Fibroblast of peridontal ligament (primary cell): ENCODE measurements around the gene CYP2A6.
"Not testable (repeated sequence)": the region's sequence is repeated elsewhere in the genome, so short reads cannot be mapped to it uniquely, and the experiment has no call there.

Source experiments
- DNase-seq: peaks from one replicate; pipeline ENCODE4 v3.0.0-alpha.2; 2010; ENCODE audit errors: extremely low read depth

CYP2A6 gene

DNA sequence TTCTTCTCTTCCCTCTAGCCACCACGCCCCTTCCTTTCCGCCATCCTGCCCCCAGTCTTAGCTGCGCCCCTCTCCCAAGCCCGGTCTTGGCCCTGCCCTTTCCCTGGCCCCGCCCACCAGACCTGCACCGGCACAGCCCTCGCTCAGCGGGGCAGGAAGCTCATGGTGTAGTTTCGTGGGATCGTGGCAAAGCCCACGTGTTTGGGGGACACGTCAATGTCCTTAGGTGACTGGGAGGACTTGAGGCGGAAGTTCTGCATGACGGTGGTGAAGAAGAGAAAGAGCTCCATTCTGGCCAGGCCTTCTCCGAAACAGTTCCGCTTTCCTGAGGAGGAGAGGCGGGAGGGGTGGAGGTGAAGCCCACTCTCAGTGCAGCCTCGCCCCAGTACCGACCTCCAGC lies 6.6 kb downstream of the CYP2A6 start:
- not testable (repeated sequence) for DNase-seq

GRCh38 chr19:40842997-40843652 lies 7.1 kb downstream of the CYP2A6 start:
- DNase-seq = not testable (repeated sequence)

GRCh38 chr19:40842012-40842411 lies 8.2 kb downstream of the CYP2A6 start:
- not testable (repeated sequence) for DNase-seq

- not testable (repeated sequence) for DNase-seq
Observed at GRCh38 chr19:40838477-40838876, 11.8 kb downstream of the CYP2A6 start.

DNA sequence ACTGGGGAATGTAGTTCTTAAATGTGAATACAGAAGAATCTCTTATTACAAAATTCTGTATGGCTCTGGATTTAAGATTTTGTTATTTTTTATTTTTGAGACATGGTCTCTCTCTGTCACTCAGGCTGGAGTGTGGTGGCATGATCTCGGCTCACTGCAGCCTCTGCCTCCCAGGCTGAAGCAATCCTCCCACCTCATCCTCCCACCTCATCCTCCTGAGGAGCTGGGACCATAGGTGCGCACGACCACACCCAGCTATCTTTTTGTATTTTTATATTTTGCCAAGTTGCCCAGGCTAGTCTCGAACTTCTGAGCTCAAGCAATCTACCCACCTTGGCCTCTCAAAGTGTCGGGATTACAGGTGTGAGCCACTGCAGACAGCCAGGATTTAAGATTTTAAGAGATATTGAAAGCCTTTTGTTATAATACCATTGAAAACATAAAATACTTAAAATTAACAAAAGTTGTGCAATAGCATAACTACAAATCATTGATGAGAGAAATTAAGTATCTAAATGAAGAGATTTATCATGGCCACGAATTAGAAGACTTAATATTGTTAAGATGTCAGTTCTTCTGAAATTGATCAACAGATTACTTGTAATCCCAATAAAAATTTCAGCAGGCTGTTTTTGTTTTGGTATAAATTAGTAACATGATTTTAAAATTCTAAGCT lies 13.4 kb downstream of the CYP2A6 start:
- no peak for DNase-seq

DNA sequence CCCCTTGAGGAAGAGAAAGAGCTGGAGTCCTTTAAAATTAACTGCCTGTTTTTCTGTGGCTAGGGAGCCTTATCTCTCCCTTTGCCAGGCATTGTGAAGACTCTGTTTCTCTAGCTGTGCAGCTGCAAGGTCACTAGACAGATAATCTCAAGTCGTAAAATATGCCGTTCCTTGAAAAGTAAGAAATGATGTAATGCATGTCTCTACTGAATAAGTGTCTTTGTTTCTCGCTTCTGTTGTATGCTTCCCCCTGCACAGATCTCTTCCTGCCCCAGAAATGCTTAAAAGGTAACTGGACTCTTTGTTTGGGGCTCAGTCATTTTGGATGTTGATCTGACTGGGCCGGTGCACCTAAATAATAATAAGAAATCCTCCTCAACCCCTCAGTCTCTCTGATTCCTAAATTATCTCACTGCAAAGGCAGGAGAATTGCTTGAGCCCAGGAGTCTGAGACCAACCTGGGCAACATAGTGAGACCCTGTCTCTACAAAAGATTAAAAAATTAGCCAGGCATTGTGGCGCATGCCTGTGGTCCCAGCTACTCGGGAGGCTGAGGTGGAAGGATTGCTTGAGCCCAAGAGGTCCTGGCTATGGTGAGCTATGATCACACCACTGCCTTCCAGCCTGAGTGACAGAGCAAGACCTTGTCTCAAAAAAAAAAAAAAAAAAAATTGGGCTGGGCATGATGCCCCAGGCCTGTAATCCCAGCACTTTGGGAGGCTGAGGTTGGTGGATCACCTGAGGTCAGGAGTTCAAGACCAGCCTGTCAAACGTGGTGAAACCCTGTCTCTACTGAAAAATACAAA lies 16.3 kb downstream of the CYP2A6 start:
- not testable (repeated sequence) for DNase-seq

- DNase-seq = not testable (repeated sequence)
Observed at GRCh38 chr19:40832431-40832790, 17.8 kb downstream of the CYP2A6 start.

DNA sequence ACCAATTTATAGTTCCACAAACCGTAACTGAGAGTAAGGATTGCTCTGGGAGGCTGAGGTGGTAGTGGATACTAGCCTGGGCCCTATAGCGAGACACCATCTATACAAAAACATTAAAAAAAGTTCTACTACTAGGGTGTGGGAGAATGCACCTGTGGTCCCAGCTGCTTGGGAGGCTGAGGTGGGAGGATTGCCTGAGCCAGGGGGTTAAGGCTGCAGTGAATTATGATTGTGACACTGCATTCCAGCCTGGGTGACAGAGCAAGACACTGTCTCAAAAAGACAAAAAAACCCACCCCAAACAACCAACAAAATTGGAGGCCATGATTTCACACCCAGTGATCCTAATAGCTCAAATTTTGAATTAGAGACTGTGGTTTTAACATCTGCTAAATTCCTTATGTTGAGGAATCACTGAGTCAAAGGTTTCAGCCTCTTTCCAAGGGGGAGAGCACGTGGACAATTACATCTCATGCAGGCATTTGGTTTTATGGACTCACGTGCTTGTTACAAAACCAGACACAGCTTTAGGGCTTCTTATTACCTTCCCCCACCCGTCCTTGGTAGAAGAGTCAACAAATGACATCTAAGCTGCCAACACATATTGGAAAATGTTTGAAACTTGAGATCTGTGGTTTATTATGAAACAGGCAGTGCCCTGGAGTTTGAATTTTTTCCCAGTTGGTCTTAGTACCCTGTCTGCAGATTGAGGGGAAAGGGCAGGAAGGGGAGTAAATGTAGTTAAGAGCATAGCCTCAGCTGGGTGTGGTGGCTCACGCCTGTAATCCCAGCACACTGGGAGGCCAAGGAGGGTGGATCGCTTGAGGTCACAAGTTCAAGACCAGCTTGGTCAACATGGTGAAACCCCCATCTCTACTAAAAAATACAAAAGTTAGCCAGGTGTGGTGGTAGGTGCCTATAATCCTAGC lies 18.5 kb downstream of the CYP2A6 start:
- peak; percentile 100 for DNase-seq

- not testable (repeated sequence) for DNase-seq
Observed at GRCh38 chr19:40830741-40831140, 19.5 kb downstream of the CYP2A6 start.

DNA sequence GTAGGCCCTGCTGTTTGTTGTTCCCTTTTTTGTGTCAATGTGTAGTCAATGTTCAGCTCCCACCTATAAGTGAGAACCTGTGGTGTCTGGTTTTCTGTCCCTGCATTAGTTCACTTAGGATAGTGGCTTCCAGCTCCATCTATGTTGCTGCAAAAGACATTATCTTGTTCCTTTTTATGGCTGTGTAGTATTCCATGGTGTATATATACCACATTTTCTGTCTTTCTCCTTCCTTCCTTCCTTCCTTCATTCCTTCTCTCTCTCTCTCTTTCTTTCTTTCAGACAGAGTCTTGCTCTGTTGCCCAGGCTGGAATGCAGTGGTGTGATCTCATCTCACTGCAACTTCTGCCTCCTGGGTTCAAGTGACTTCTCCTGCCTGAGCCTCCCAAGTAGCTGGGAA lies 21.0 kb downstream of the CYP2A6 start:
- no peak for DNase-seq

DNA sequence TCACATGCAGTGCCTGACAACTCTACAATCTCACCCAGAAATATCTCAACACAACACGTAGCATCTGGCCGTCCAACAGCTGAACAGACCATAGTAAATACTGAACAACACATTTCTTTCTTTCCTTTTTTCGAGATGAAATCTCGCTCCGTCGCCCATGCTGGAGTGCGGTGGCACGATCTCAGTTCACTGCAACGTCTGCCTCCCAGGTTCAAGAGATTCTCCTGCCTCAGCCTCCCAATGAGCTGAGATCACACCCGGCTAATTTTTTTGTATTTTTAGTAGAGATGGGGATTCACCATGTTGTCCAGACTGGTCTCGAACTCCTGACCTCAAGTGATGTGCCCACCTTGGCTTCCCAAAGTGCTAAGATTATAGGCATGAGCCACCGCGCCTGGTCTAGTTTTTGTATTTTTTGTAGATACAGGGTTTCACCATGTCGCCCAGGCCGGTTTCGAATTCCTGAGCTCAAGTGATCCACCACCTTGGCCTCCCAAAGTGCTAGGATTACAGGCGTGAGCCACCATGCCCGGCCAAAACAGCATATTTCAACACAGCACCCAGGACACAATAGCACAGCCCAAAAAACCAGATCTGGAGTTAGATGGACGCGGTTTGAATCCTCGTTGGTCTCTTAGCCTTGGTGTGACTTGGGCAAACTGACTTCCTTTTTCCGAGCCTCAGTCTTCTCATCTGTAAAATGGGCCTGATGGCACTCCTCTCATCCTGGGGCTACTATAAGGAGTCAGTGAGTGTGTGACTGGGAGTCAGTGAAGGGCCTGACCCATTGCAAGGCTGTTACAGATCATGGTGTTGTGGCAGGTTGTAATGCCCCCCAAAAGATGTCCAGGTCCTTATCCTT lies 22.6 kb downstream of the CYP2A6 start:
- DNase-seq = no peak

DNA sequence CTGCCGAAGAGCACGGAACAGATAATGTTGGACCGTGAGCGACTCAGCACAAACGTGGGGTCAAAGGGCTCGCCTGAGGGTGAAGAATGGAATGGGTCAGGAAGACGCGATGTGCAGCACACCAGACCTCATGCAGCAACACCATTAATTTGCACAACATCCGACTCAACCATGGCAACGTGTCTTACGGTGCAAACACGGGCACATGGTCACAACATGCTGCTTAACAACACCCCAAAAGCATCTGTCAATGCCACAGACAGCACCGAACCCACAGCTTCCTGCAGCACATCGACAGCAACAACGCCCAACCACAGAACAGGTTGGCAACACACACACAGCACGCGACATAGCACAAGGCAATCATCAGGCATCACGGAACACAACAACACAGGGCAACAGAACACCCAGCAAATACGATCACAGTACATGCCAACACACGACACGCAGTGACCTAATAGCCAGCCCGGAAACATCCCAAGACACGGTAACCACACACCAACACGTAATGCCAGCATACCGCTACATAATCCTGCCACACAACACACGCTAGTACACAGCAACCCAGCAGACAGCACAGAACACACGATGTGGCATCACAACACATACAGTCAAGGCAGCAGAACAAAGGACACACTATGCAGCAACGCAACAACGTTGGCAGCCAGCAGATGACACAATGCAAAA lies 23.4 kb downstream of the CYP2A6 start:
- DNase-seq = not testable (repeated sequence)

DNA sequence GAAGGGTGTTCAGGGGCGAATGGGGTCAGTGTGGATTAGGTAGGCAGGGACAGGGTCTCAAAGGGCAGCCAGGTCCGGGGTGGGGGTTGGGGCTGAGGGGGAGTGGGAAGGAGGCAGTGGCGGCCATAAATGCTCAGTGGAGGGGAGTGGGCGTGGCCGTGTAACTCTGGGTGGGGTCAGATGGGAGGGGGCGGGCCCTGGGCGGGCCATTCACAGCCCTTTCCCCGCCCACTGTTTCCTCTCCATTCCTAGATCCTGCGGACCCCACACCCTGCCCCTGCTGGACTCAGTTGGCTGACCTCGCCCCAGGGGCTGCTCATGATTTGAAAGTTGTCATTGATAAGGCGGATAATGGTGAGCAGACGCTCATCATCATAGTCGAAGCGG lies 23.9 kb downstream of the CYP2A6 start:
- not testable (repeated sequence) for DNase-seq

GRCh38 chr19:40825460-40826095 lies 24.7 kb downstream of the CYP2A6 start:
- not testable (repeated sequence) for DNase-seq

DNA sequence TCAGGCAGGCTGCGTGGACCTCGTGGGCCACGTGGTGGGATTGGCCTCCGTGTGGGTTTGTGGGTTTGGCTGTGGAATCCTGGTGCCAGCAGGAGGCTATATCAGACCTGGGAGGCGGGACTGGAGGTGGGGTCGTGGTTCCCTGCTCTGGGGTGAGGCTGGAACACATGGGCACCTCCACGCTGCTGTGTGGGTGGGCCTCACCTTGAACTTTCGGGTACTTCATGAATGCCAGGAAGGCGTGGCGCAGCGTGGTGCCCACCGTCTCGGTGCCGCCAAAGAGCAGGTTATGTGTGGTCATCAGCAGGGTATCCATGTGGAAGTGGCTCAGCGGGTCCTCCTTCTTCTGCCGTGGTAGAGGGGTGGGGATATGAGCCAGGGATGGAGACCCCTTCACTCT lies 25.3 kb downstream of the CYP2A6 start:
- DNase-seq = not testable (repeated sequence)

GRCh38 chr19:40822704-40823553 lies 27.3 kb downstream of the CYP2A6 start:
- DNase-seq = not testable (repeated sequence)

DNA sequence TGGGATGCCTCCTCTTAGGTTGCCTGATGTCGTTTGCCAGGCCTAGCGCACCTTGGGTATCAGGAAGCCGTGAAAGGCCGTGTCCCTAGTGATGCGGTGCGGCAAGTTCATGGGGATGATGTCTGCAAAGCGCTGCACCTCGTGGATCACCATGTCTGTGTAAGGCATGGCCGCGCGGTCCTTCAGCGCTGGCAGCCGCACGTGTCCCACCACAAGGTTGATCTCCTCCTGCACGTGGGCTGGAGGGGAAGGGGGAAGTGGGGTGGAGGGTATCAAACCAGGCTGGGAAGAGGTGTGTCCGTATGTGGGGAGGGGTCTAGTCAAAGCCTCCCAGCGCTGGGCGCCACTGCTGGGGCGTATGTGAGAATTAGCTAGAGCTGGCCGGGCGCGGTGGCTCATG lies 28.1 kb downstream of the CYP2A6 start:
- DNase-seq = no peak

DNA sequence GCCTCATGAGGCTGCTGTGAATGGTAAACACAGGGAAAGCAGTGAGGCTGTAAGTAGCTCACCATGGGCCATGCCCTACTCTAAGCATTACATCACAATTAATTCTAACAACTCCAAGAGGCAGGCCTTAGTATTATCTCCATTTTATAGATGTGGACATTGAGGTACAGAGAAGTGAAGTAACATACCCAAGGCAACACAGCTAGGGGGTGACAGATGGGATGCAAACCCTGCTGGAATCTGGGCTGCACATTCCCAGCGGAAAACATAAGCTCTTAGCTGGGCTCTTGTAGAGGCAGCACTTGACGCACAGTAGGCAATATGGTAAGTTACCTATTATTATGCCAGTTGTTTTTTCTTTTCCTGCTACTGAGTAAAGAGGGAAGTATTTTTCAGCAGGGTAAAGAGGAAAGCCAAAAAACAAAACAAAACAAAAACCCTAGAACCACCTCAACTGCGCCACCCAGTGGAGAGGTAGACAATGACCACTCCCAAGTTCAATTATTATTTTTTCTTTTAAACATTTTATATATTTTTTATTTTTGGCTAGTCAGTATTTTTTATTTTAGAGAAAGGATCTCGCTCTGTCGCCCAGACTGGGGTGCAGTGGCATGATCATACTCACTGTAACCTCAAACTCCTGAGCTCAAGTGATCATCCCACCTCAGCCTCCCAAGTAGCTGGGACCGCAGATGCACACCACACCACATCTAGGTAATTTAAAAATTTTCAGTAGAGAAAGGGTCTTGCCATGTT lies 30.6 kb downstream of the CYP2A6 start:
- DNase-seq = peak; percentile 67
